KOPT-K1 (cell line): ENCODE measurements around the gene FAM20B.
A peak's percentile ranks its signal among the peaks of the same experiment; 100 is the strongest.
"Not testable (repeated sequence)": the region's sequence is repeated elsewhere in the genome, so short reads cannot be mapped to it uniquely, and the experiment has no call there.

Source experiments
- H3K27ac ChIP-seq: fragments of 200-600 bp; sonication (generic); 2 replicates; pipeline ENCODE4 v1.5.1; 2016; ENCODE audit warnings: antibody characterized with exemption, mild to moderate bottlenecking, low read depth, low read length; ENCODE audit not compliant: poor library complexity, severe bottlenecking
- H3K36me3 ChIP-seq: fragments of 200-600 bp; sonication (generic); 2 replicates; pipeline ENCODE4 v1.5.1; 2017; ENCODE audit warnings: antibody characterized with exemption, mild to moderate bottlenecking, low read length, moderate library complexity; ENCODE audit not compliant: insufficient read depth
- H3K9me3 ChIP-seq: fragments of 200-600 bp; sonication (generic); 2 replicates; pipeline ENCODE4 v1.5.1; 2017; ENCODE audit warnings: antibody characterized with exemption, low read length, mild to moderate bottlenecking; ENCODE audit not compliant: insufficient read depth, poor library complexity, severe bottlenecking

The FAM20B gene

GRCh38 chr1:179034720-179035119 lies 9.0 kb downstream of the FAM20B start:
- Histone ChIP-seq H3K36me3 (no peaks in the 10 kb centered on the region), H3K27ac (peak overlapping the region; percentile 31), H3K9me3 (no peaks in the 10 kb centered on the region)

- no peaks in the 10 kb centered on the region for H3K36me3 ChIP-seq
- no peak overlapping the region for H3K27ac ChIP-seq
- peaks cover 6% of the 10 kb centered on the region for H3K9me3 ChIP-seq
Observed at GRCh38 chr1:179036844-179037465, 11.3 kb downstream of the FAM20B start.

- peaks cover 13% of the 10 kb centered on the region for H3K9me3 ChIP-seq
- H3K27ac ChIP-seq: no peak overlapping the region
- no peaks in the 10 kb centered on the region for H3K36me3 ChIP-seq
Observed at GRCh38 chr1:179038528-179039281, 13.0 kb downstream of the FAM20B start.

GRCh38 chr1:179039502-179040174 lies 13.9 kb downstream of the FAM20B start:
- H3K9me3 ChIP-seq: peaks cover 13% of the 10 kb centered on the region
- H3K36me3 ChIP-seq, H3K27ac ChIP-seq: not testable (repeated sequence)

- H3K36me3 ChIP-seq, H3K27ac ChIP-seq: not testable (repeated sequence)
- peaks cover 13% of the 10 kb centered on the region for H3K9me3 ChIP-seq
Observed at GRCh38 chr1:179040175-179040551, 14.5 kb downstream of the FAM20B start.

GRCh38 chr1:179042087-179042486 lies 16.4 kb downstream of the FAM20B start:
- no peaks in the 10 kb centered on the region for H3K36me3 ChIP-seq
- H3K27ac ChIP-seq: no peak overlapping the region
- peaks cover 13% of the 10 kb centered on the region for H3K9me3 ChIP-seq

GRCh38 chr1:179042700-179043099 lies 17.0 kb downstream of the FAM20B start:
- H3K9me3 ChIP-seq: peaks cover 13% of the 10 kb centered on the region
- H3K36me3 ChIP-seq: no peaks in the 10 kb centered on the region
- H3K27ac ChIP-seq: no peak overlapping the region

- Histone ChIP-seq H3K27ac (no peak overlapping the region), H3K36me3 (no peaks in the 10 kb centered on the region), H3K9me3 (peaks cover 13% of the 10 kb centered on the region)
Observed at GRCh38 chr1:179043266-179043665, 17.6 kb downstream of the FAM20B start.

GRCh38 chr1:179043907-179044306 lies 18.2 kb downstream of the FAM20B start:
- H3K36me3 ChIP-seq: no peaks in the 10 kb centered on the region
- H3K9me3 ChIP-seq: peaks cover 13% of the 10 kb centered on the region
- H3K27ac ChIP-seq: no peak overlapping the region

- Histone ChIP-seq H3K27ac (no peak overlapping the region), H3K36me3 (no peaks in the 10 kb centered on the region), H3K9me3 (peaks cover 6% of the 10 kb centered on the region)
Observed at GRCh38 chr1:179046808-179047635, 21.3 kb downstream of the FAM20B start.

GRCh38 chr1:179047636-179047997 lies 21.9 kb downstream of the FAM20B start:
- no peaks in the 10 kb centered on the region for H3K36me3 ChIP-seq
- H3K9me3 ChIP-seq: peaks cover under 1% of the 10 kb centered on the region
- H3K27ac ChIP-seq: no peak overlapping the region

- H3K9me3 ChIP-seq: no peaks in the 10 kb centered on the region
- H3K36me3 ChIP-seq: no peaks in the 10 kb centered on the region
- H3K27ac ChIP-seq: no peak overlapping the region
Observed at GRCh38 chr1:179048339-179049124, 22.8 kb downstream of the FAM20B start.

- peaks cover 24% of the 10 kb centered on the region for H3K36me3 ChIP-seq
- peaks cover 9% of the 10 kb centered on the region for H3K9me3 ChIP-seq
- H3K27ac ChIP-seq: no peak overlapping the region
Observed at GRCh38 chr1:179052776-179053175, 27.1 kb downstream of the FAM20B start.

- no peak overlapping the region for H3K27ac ChIP-seq
- H3K9me3 ChIP-seq: peaks cover 9% of the 10 kb centered on the region
- H3K36me3 ChIP-seq: peaks cover 24% of the 10 kb centered on the region
Observed at GRCh38 chr1:179053486-179053885, 27.8 kb downstream of the FAM20B start.
